GM20431 (cell line): Measurements from ENCODE around the gene MRGPRD.

Experiments used
- in situ Hi-C: fragments of 300-500 bp; cut with MseI, MboI; formaldehyde crosslinking; loops from one replicate; pipeline ENCODE4 v1.15.0; 2020; ENCODE audit warnings: low sequenced_read_pairs; ENCODE audit not compliant: unreplicated experiment

MRGPRD gene

DNA sequence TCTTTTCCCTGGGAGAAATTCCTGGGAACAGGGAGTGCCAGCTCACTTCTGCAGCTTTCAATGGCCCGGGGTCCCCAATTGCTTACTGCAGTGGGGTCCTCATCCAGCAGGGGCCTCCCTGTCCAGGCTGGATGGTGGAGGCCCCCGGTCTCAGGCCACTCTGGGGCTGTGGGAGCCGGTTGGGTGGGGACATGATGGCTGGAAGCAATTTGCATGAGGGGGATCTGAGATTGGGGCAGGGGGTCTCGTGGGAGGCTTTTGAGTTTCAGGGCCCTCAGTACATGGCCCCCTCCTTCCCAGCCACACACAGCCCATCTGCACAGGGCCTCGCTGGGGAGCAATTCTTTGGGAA lies 25.2 kb downstream of the MRGPRD start:
- in situ Hi-C loops, result no loop called here

DNA sequence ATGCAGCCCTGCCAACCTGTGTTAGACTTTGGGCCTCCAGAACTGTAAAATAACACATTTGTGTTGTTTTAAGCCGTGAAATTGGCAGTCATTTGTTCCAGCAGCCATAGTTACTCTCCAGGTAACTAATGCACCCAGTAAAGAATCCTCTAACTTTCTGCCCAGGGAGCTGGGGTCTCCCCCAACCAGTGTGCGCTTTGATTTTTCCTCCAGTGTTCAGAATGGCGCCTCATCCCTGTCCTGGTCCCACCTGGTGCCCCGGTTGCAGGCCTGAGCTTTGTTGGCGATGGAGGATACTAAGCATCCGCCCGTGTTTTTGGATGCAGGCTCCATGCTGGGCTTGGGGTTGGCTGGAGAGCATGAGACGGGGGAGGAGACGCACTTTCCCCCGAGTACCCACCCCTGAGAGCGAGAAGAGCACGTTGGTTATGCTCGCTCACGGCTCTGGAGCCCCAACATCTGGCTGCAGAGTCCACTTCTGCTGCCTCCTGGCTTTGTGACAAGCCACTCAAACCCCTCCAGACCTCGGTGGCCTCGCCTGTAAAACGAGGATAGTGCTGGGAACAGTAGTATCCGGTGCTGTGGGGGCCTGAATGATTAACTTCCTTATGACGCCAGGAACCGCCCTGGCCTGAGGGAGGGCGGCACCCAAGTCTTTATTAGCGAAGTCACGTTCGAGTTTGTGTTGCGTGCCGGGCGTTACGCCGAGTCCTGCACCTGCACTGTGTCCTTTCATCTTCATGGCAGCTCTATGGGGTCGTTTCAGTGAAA lies 25.8 kb downstream of the MRGPRD start:
- in situ Hi-C loops, result no loop called here

- in situ Hi-C loops, result no loop called here
Observed at GRCh38 chr11:68950762-68951161, 30.0 kb downstream of the MRGPRD start.

- in situ Hi-C loops, result no loop called here
Observed at GRCh38 chr11:68950270-68950669, 30.5 kb downstream of the MRGPRD start.

DNA sequence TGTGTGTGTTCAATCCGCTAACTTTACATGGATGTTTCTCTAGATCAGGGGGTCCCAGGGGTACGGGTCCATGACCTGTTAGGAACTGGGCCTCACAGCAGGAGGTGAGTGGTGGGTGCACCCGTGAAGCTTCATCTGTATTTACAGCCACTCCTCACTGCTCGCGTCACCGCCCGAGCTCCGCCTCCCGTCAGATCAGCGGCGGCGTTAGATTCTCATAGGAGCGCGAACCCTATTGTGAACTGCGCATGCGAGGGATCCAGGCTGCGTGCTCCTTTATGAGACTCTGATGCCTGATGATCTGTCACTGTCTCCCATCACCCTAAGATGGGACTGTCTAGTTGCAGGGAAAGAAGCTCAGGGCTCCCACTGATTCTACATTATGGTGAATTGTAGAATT lies 31.9 kb downstream of the MRGPRD start:
- in situ Hi-C loops, result no loop called here

DNA sequence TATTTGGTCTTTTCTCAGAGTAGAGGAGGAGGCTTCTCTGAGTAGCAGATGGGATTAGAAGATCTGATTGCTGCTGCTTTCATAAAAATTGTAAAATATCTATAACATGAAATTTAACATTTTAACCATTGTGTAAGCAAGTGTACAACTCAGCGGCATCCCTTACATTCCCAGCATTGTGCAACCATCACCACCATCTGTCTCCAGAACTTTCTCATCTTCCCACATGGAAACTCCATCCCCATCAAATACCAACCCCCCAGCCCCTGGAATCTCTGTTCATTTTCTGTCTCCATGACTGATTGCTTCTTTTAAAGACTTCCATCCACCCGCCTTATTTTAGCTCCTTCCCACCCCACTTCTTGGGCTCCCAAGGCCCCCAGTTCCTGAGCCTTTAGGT lies 32.3 kb downstream of the MRGPRD start:
- in situ Hi-C loops, result no loop called here

- in situ Hi-C loops, result no loop called here
Observed at GRCh38 chr11:68947151-68947550, 33.6 kb downstream of the MRGPRD start.

- in situ Hi-C loops, result no loop called here
Observed at GRCh38 chr11:68946416-68947090, 34.2 kb downstream of the MRGPRD start.

- in situ Hi-C loops, result no loop called here
Observed at GRCh38 chr11:68942751-68943271, 38.0 kb downstream of the MRGPRD start.

DNA sequence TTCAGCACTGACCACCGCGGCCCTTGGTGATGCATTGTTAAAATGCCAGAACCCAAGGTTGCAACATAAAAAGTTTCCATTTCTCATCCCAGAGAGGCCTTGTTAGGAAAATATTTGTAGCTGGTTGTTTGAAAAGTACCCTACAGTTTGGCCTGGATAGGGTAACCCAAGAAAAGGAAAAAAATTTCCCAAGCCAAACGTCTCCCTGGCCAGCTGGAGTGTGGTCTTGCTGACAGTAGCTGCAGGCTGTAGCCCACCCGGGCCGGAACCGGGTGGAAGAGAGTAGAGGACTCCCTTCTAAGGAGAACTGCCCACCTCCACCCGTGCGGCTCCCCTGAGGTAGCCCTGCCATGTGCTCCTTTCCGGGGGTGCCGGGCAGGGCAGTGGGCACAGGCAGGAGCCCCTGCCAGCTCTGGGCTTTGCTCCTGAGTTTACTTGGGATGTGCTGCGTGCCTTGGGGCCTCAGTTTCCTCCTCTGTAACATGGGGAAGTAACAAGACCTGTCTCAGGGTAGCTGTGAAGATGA lies 38.6 kb downstream of the MRGPRD start:
- in situ Hi-C loops, result no loop called here

- in situ Hi-C loops, result no loop called here
Observed at GRCh38 chr11:68941324-68942094, 39.3 kb downstream of the MRGPRD start.

- in situ Hi-C loops, result no loop called here
Observed at GRCh38 chr11:68940651-68941323, 40.0 kb downstream of the MRGPRD start.

GRCh38 chr11:68939583-68940555 lies 40.9 kb downstream of the MRGPRD start:
- in situ Hi-C loops, result no loop called here

- in situ Hi-C loops, result no loop called here
Observed at GRCh38 chr11:68938816-68939582, 41.8 kb downstream of the MRGPRD start.

GRCh38 chr11:68938088-68938487 lies 42.7 kb downstream of the MRGPRD start:
- in situ Hi-C loops, result no loop called here

DNA sequence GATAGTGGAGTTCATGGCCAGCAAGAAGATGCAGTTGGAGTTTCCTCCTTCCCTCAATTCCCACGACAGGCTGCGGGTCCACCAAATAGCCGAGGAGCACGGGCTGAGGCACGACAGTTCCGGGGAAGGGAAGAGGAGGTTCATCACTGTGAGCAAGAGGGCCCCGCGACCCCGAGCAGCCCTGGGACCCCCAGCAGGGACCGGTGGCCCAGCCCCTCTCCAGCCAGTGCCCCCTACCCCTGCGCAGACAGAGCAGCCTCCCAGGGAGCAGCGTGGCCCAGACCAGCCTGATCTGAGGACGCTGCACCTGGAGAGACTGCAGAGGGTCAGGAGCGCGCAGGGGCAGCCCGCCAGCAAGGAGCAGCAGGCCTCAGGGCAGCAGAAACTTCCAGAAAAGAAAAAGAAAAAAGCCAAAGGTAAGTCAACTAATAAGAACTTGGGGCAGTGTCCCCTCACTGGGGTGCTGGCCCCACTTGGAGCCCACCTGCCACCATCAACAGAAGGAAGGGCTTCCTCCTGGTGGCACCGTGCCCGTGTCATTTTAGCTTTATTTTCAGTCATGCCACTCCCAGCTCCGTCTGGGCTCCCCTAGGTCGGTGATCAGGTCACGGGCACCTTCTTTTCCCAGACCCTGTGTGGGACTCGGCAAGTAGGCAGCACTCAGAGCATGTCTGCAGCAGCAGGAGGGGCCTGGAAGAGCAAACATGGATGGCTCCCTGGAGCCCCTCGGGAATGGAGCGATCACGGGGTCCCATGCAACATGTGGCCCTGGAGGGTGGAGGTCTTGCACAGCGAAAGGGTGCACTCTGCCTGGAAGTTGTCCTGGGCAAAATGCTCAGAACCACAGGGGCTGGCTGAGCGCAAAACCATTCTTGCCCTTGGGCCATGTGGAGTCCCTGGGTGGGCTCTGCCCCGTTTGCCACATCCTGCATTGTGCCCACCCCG lies 43.8 kb downstream of the MRGPRD start:
- in situ Hi-C loops, result no loop called here

DNA sequence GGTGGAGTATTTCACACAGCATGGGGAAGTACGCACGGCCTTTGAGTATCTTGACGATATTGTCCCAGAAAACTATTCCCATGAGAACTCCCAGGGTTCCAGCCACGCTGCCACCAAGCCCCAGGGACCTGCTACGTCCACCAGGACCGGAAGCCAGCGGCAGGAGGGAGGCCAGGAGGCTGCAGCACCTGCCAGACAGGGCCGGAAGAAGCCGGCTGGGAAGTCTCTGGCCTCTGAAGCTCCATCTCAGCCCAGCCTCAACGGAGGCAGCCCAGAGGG lies 44.5 kb downstream of the MRGPRD start:
- in situ Hi-C loops, result no loop called here
